RWPE2 (cell line): ENCODE data around the gene UBE2D4.
A peak's percentile ranks its signal among the peaks of the same experiment; 100 is the strongest.

Source experiments
- ATAC-seq: fragments of 200-7000 bp; cut with Tn5 transposase; 3 replicates; pipeline ENCODE4 v1.9.1; 2021; ENCODE audit warnings: low read depth
- DNase-seq: peaks from one replicate; pipeline ENCODE4 v3.0.0-alpha.2; 2020; ENCODE audit warnings: low spot score
- H3K27ac ChIP-seq: fragments of 450-650 bp; 2 replicates; pipeline ENCODE4 v1.5.1; 2017; ENCODE audit warnings: mild to moderate bottlenecking; ENCODE audit not compliant: poor library complexity, severe bottlenecking
- H3K27me3 ChIP-seq: fragments of 250-450 bp; sonication (Bioruptor Pico); 2 replicates; pipeline ENCODE4 v1.5.1; 2021; ENCODE audit warnings: mild to moderate bottlenecking, moderate library complexity; ENCODE audit not compliant: insufficient read depth, poor library complexity, severe bottlenecking
- H3K36me3 ChIP-seq: fragments of 250-450 bp; sonication (Bioruptor Pico); 2 replicates; pipeline ENCODE4 v1.5.1; 2020; ENCODE audit warnings: low read depth, mild to moderate bottlenecking, moderate library complexity
- H3K4me1 ChIP-seq: fragments of 250-450 bp; sonication (Bioruptor Pico); 2 replicates; pipeline ENCODE4 v1.5.1; 2021; ENCODE audit warnings: mild to moderate bottlenecking, moderate library complexity; ENCODE audit not compliant: insufficient read depth, poor library complexity, severe bottlenecking
- H3K4me3 ChIP-seq: fragments of 250-450 bp; sonication (Bioruptor Pico); 2 replicates; pipeline ENCODE4 v1.5.1; 2021; ENCODE audit warnings: mild to moderate bottlenecking, moderate library complexity; ENCODE audit not compliant: severe bottlenecking
- H3K9me3 ChIP-seq: fragments of 250-450 bp; sonication (Bioruptor Pico); 2 replicates; pipeline ENCODE4 v1.5.1; 2021; ENCODE audit warnings: mild to moderate bottlenecking, moderate library complexity; ENCODE audit not compliant: severe bottlenecking
- TF ChIP-seq, protein P1 (sequence below): fragments of 450-650 bp; IDR thresholded peaks from one replicate; pipeline ENCODE4 v1.5.1; 2017; ENCODE audit warnings: mild to moderate bottlenecking, moderate library complexity; ENCODE audit not compliant: poor library complexity, severe bottlenecking

Gene UBE2D4

DNA sequence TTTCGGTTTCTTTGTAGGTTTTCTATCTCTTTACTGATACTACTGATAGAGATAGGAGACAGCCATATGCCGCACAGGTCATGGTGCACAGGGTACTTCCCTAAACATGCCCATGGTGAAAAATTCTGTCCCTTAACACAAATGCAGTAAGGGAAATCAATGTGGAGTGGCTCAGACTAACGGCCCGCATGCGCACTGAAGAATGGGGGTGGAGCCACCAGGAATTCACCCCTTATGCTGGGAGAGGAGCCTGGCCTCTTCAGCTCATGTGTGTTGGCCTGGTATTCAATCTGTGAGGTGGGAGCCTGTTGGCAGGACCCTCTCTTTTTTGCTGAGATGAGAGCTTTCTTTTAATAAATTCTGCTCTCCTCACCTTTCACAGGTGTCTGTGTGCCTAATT, 11.4 kb upstream of the UBE2D4 start:
- TF ChIP-seq, protein P1, sequence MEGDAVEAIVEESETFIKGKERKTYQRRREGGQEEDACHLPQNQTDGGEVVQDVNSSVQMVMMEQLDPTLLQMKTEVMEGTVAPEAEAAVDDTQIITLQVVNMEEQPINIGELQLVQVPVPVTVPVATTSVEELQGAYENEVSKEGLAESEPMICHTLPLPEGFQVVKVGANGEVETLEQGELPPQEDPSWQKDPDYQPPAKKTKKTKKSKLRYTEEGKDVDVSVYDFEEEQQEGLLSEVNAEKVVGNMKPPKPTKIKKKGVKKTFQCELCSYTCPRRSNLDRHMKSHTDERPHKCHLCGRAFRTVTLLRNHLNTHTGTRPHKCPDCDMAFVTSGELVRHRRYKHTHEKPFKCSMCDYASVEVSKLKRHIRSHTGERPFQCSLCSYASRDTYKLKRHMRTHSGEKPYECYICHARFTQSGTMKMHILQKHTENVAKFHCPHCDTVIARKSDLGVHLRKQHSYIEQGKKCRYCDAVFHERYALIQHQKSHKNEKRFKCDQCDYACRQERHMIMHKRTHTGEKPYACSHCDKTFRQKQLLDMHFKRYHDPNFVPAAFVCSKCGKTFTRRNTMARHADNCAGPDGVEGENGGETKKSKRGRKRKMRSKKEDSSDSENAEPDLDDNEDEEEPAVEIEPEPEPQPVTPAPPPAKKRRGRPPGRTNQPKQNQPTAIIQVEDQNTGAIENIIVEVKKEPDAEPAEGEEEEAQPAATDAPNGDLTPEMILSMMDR: no peak
- Histone ChIP-seq H3K4me1 (no peaks in the 10 kb centered on the region), H3K27me3 (no peaks in the 10 kb centered on the region), H3K27ac (no peak overlapping the region), H3K4me3 (no peak overlapping the region), H3K9me3 (no peaks in the 10 kb centered on the region), H3K36me3 (no peaks in the 10 kb centered on the region)
- DNase-seq (no peak), ATAC-seq (no peak)

DNA sequence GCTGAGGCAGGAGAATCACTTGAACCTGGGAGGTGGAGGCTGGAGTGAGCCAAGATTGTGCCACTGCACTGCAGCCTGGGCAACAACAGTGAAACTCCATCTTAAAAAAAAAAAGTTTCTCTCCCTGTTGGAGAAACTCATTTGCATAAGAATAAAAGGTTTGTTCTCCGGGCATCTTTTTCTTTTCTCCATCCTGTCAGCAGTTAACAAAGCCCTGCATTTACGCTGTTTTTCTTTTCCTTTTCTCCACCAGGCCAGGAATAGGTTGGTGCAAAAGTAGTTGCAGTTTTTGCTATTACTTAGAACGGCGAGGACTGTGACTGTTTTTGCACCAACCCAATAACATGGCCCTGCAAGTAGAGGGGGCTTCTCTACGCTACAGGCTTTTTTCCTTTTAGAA, 10.3 kb upstream of the UBE2D4 start:
- no peaks in the 10 kb centered on the region for H3K4me1 ChIP-seq
- H3K4me3 ChIP-seq: no peak overlapping the region
- H3K36me3 ChIP-seq: no peaks in the 10 kb centered on the region
- DNase-seq (no peak), ATAC-seq (no peak)
- TF ChIP-seq, protein P1: no peak
- H3K9me3 ChIP-seq: no peaks in the 10 kb centered on the region
- no peaks in the 10 kb centered on the region for H3K27me3 ChIP-seq
- no peak overlapping the region for H3K27ac ChIP-seq

DNA sequence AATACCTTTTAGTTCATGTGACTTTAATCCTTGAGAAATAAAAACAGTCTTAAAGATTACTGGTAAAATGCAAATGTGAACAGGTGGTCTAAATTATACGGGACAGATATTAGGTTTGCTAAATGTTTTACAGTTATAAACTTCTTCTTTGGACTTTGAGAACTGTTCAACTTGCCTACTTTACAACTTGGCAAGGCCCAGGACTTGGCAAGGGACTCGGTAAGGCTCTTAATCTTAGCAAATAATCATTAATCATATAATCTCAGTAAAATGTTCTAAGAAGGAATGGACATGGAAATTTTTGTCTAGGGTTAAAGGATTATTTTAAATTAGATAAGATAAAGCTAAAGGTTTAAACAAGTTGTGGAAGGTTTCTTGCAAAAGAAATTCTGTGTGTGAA, 4.8 kb upstream of the UBE2D4 start:
- ATAC-seq: no peak

DNA sequence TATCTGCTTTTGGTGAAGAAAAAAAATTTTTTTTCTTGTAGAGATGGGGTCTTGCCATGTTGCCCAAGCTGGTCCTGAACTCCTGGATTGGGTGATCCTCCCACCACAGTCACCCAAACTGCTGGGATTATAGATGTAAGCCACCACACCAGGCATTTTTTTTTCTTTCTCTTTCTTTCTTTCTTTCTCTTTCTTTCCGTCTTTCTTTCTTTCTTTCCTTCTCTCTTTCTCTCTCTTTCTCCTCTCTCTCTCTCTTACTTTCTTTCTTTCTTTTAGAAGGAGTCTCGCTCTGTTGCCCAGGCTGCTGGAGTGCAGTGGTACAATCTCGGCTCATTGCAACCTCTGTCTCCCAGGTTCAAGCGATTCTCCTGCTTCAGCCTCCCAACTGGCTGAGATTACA, 3.5 kb upstream of the UBE2D4 start:
- Histone ChIP-seq H3K36me3 (no peaks in the 10 kb centered on the region), H3K27me3 (no peaks in the 10 kb centered on the region), H3K4me3 (no peak overlapping the region), H3K27ac (no peak overlapping the region), H3K4me1 (no peaks in the 10 kb centered on the region), H3K9me3 (no peaks in the 10 kb centered on the region)
- DNase-seq: no peak
- TF ChIP-seq, protein P1: no peak
- no peak for ATAC-seq

More for the DNA sequence above, 4.8 kb upstream of the UBE2D4 start:
- Histone ChIP-seq H3K27me3 (no peaks in the 10 kb centered on the region), H3K36me3 (no peaks in the 10 kb centered on the region), H3K27ac (no peak overlapping the region), H3K4me3 (no peak overlapping the region), H3K9me3 (no peaks in the 10 kb centered on the region), H3K4me1 (no peaks in the 10 kb centered on the region)
- TF ChIP-seq, protein P1: no peak
- no peak for DNase-seq

GRCh38 chr7:43926798-43927123, 525 bp downstream of the UBE2D4 start:
- H3K36me3 ChIP-seq: no peaks in the 10 kb centered on the region
- DNase-seq (no peak), ATAC-seq (no peak; the same call in 1 of the 3 replicates)
- no peaks in the 10 kb centered on the region for H3K9me3 ChIP-seq
- TF ChIP-seq, protein P1: peak; percentile 24
- H3K4me1 ChIP-seq: no peaks in the 10 kb centered on the region
- H3K27me3 ChIP-seq: no peaks in the 10 kb centered on the region
- H3K4me3 ChIP-seq: peak overlapping the region; percentile 50
- H3K27ac ChIP-seq: peak overlapping the region; percentile 42
